ENCODE data around the gene UQCC5.

UQCC5 gene

GRCh38 chr3:52502808-52503350 is 33.5 kb upstream of the UQCC5 start:
- POLR2A ChIA-PET: no interaction called here
- DNase-seq (ENCODE audit: extremely low spot score): no peak
- no peak for TF ChIP-seq SP1 (IDR thresholded peaks at IDR 0.05)
- no peak for TF ChIP-seq ZNF384 (IDR thresholded peaks at IDR 0.05)
- TF ChIP-seq ELF4 (IDR thresholded peaks at IDR 0.05): no peak
- TF ChIP-seq FOXA1 (IDR thresholded peaks at IDR 0.05): no peak
- TF ChIP-seq HDGF (IDR thresholded peaks at IDR 0.05; ENCODE audit: borderline replicate concordance): no peak
- TF ChIP-seq FOXK2 (IDR thresholded peaks at IDR 0.05): no peak
- TF ChIP-seq NFRKB (IDR thresholded peaks at IDR 0.05): no peak
- TF ChIP-seq L3MBTL2 (conservative IDR thresholded peaks at IDR 0.05): no peak
- no peak for TF ChIP-seq LEF1 (IDR thresholded peaks at IDR 0.05; ENCODE audit: borderline replicate concordance)
- no peak for TF ChIP-seq BHLHE40 (IDR thresholded peaks at IDR 0.05; ENCODE audit: borderline replicate concordance)
- TF ChIP-seq SUZ12 (IDR thresholded peaks at IDR 0.05): no peak
- TF ChIP-seq CTBP1 (IDR thresholded peaks at IDR 0.05; ENCODE audit: borderline replicate concordance): no peak
- TF ChIP-seq FOXM1 (IDR thresholded peaks at IDR 0.05; ENCODE audit: borderline replicate concordance): no peak
- TF ChIP-seq TARDBP (IDR thresholded peaks at IDR 0.05): no peak
- no peak for TF ChIP-seq PKNOX1 (IDR thresholded peaks at IDR 0.05)
- CTCF ChIA-PET: no interaction called here

GRCh38 chr3:52503788-52504424 is 32.5 kb upstream of the UQCC5 start:
- ChIA-PET POLR2A (interaction anchor here (1.3 kb wide), 1 partner anchor 14 kb away, joined by 3 read pairs; no protein-coding TSS in a partner anchor), CTCF (no interaction called here)
- no peak for TF ChIP-seq NFRKB (IDR thresholded peaks at IDR 0.05)
- no peak for TF ChIP-seq FOXK2 (IDR thresholded peaks at IDR 0.05)
- no peak for TF ChIP-seq ELF4 (IDR thresholded peaks at IDR 0.05)
- no peak for TF ChIP-seq ARNT (IDR thresholded peaks at IDR 0.05)
- TF ChIP-seq LEF1 (IDR thresholded peaks at IDR 0.05; ENCODE audit: borderline replicate concordance): no peak
- no peak for TF ChIP-seq FOXA1 (IDR thresholded peaks at IDR 0.05)
- no peak for TF ChIP-seq HDGF (IDR thresholded peaks at IDR 0.05; ENCODE audit: borderline replicate concordance)
- DNase-seq (ENCODE audit: extremely low spot score): no peak

GRCh38 chr3:52504977-52505376 is 31.4 kb upstream of the UQCC5 start:
- ChIA-PET CTCF (interaction anchor here (0.6 kb wide), 1 partner anchor 668 kb away, joined by 3 read pairs; no protein-coding TSS in a partner anchor), POLR2A (interaction anchor here (1.3 kb wide), 1 partner anchor 13 kb away, joined by 3 read pairs; no protein-coding TSS in a partner anchor)
- no peak for TF ChIP-seq PKNOX1 (IDR thresholded peaks at IDR 0.05)
- no peak for TF ChIP-seq SUZ12 (IDR thresholded peaks at IDR 0.05)
- TF ChIP-seq BHLHE40 (IDR thresholded peaks at IDR 0.05; ENCODE audit: borderline replicate concordance): no peak
- no peak for TF ChIP-seq FOXK2 (IDR thresholded peaks at IDR 0.05)
- TF ChIP-seq ZNF384 (IDR thresholded peaks at IDR 0.05): no peak
- no peak for TF ChIP-seq ARNT (IDR thresholded peaks at IDR 0.05)
- TF ChIP-seq LEF1 (IDR thresholded peaks at IDR 0.05; ENCODE audit: borderline replicate concordance): no peak
- no peak for TF ChIP-seq NFRKB (IDR thresholded peaks at IDR 0.05)
- no peak for TF ChIP-seq SP1 (IDR thresholded peaks at IDR 0.05)
- DNase-seq (ENCODE audit: extremely low spot score): no peak

- ChIA-PET CTCF (no interaction called here), POLR2A (no interaction called here)
- DNase-seq (ENCODE audit: extremely low spot score): no peak
- no peak for TF ChIP-seq BHLHE40 (IDR thresholded peaks at IDR 0.05; ENCODE audit: borderline replicate concordance)
- TF ChIP-seq SUZ12 (IDR thresholded peaks at IDR 0.05): no peak
- no peak for TF ChIP-seq L3MBTL2 (conservative IDR thresholded peaks at IDR 0.05)
- TF ChIP-seq TARDBP (IDR thresholded peaks at IDR 0.05): no peak
- no peak for TF ChIP-seq PKNOX1 (IDR thresholded peaks at IDR 0.05)
- no peak for TF ChIP-seq HDGF (IDR thresholded peaks at IDR 0.05; ENCODE audit: borderline replicate concordance)
- TF ChIP-seq FOXM1 (IDR thresholded peaks at IDR 0.05; ENCODE audit: borderline replicate concordance): no peak
- no peak for TF ChIP-seq NFRKB (IDR thresholded peaks at IDR 0.05)
- no peak for TF ChIP-seq FOXK2 (IDR thresholded peaks at IDR 0.05)
These were observed 30.0 kb upstream of the UQCC5 start for GRCh38 chr3:52506266-52506966.

GRCh38 chr3:52507359-52507758 is 29.0 kb upstream of the UQCC5 start:
- POLR2A ChIA-PET: no interaction called here
- CTCF ChIA-PET: no interaction called here
- DNase-seq (ENCODE audit: extremely low spot score): no peak

GRCh38 chr3:52509753-52510328 is 26.6 kb upstream of the UQCC5 start:
- ChIA-PET CTCF (no interaction called here), POLR2A (no interaction called here)
- no peak for DNase-seq (ENCODE audit: extremely low spot score)
- TF ChIP-seq ARNT (IDR thresholded peaks at IDR 0.05) (no peak), SP1 (IDR thresholded peaks at IDR 0.05) (no peak), BHLHE40 (IDR thresholded peaks at IDR 0.05; ENCODE audit: borderline replicate concordance) (no peak), HDGF (IDR thresholded peaks at IDR 0.05; ENCODE audit: borderline replicate concordance) (no peak), TARDBP (IDR thresholded peaks at IDR 0.05) (no peak), SUZ12 (IDR thresholded peaks at IDR 0.05) (no peak), FOXM1 (IDR thresholded peaks at IDR 0.05; ENCODE audit: borderline replicate concordance) (no peak), L3MBTL2 (conservative IDR thresholded peaks at IDR 0.05) (no peak)

More at GRCh38 chr3:52507359-52507758, 29.0 kb upstream of the UQCC5 start:
- TF ChIP-seq ZNF384 (IDR thresholded peaks at IDR 0.05): no peak
- no peak for TF ChIP-seq HDGF (IDR thresholded peaks at IDR 0.05; ENCODE audit: borderline replicate concordance)
- TF ChIP-seq BHLHE40 (IDR thresholded peaks at IDR 0.05; ENCODE audit: borderline replicate concordance): no peak
- no peak for TF ChIP-seq ELF4 (IDR thresholded peaks at IDR 0.05)
- no peak for TF ChIP-seq L3MBTL2 (conservative IDR thresholded peaks at IDR 0.05)
